CD8-positive, alpha-beta memory T cell (primary cell): ENCODE results near the gene CD36. TPM values are rescaled to one million over a fixed set of nuclear protein-coding genes. Genes with fewer than 3 reads are reported as not detected.

Experiments
- CTCF ChIA-PET: fragments of 350-600 bp; sonication (Branson Sonifier 250); formaldehyde crosslinking; loops from one replicate; lab custom pipeline; 2021; ENCODE audit warnings: antibody characterized with exemption; lab: Charles Lee
- POLR2A ChIA-PET: fragments of 350-600 bp; sonication (Branson Sonifier 250); formaldehyde crosslinking; loops from one replicate; lab custom pipeline; 2021; ENCODE audit warnings: antibody characterized with exemption; lab: Charles Lee
- DNase-seq, 5 donors: peaks; one replicate each; pipeline versions ENCODE4 v3.0.0 to v3.0.0-alpha.2; 2020 to 2022; ENCODE audit warnings: mixed read lengths in 1 of 5
- H3K27ac ChIP-seq: one replicate; pipeline ENCODE4 v1.7.0; 2013; ENCODE audit warnings: low read depth, mild to moderate bottlenecking, low read length, moderate library complexity
- H3K27me3 ChIP-seq: 2 replicates; pipeline ENCODE4 v1.7.0; 2013; ENCODE audit warnings: low read length, mild to moderate bottlenecking; ENCODE audit not compliant: insufficient read depth, poor library complexity, severe bottlenecking
- H3K36me3 ChIP-seq: 2 replicates; pipeline ENCODE4 v1.7.0; 2013; ENCODE audit warnings: mild to moderate bottlenecking, low read length, moderate library complexity; ENCODE audit not compliant: insufficient read depth
- H3K4me1 ChIP-seq: 2 replicates; pipeline ENCODE4 v1.7.0; 2013; ENCODE audit warnings: mild to moderate bottlenecking, low read length, moderate library complexity; ENCODE audit not compliant: insufficient read depth
- H3K4me3 ChIP-seq: 2 replicates; pipeline ENCODE4 v1.7.0; 2013; ENCODE audit warnings: mild to moderate bottlenecking, low read length
- H3K9me3 ChIP-seq: 2 replicates; pipeline ENCODE4 v1.7.0; 2013; ENCODE audit warnings: mild to moderate bottlenecking, low read length
- H3K27ac Mint-ChIP-seq, 8 donors: one replicate each; pipeline ENCODE4 v1.8.0; 2020 to 2021; ENCODE audit warnings: mixed read lengths in 8 of 8, mild to moderate bottlenecking in 6 of 8, inconsistent platforms in 3 of 8, moderate library complexity in 3 of 8
- H3K27me3 Mint-ChIP-seq, 2 donors: one replicate each; pipeline ENCODE4 v1.8.0; 2020 to 2021; ENCODE audit warnings: mixed read lengths in 2 of 2, mild to moderate bottlenecking in 1 of 2, moderate library complexity in 1 of 2
- H3K36me3 Mint-ChIP-seq, 3 donors: one replicate each; pipeline ENCODE4 v1.8.0; 2020 to 2021; ENCODE audit warnings: mixed read lengths in 3 of 3, inconsistent platforms in 1 of 3, mild to moderate bottlenecking in 1 of 3
- H3K4me1 Mint-ChIP-seq, 3 donors: one replicate each; pipeline ENCODE4 v1.8.0; 2020 to 2021; ENCODE audit warnings: mixed read lengths in 3 of 3, inconsistent platforms in 1 of 3, mild to moderate bottlenecking in 1 of 3
- H3K4me3 Mint-ChIP-seq, 7 donors: one replicate each; pipeline ENCODE4 v1.8.0; 2020 to 2021; ENCODE audit warnings: mixed read lengths in 7 of 7, mild to moderate bottlenecking in 6 of 7, moderate library complexity in 4 of 7, inconsistent platforms in 2 of 7
- H3K9me3 Mint-ChIP-seq, 5 donors: one replicate each; pipeline ENCODE4 v1.8.0; 2020 to 2022; ENCODE audit warnings: mixed read lengths in 5 of 5, mild to moderate bottlenecking in 3 of 5, moderate library complexity in 2 of 5, inconsistent platforms in 1 of 5
- polyA plus RNA-seq: library from polyadenylated mRNA; unstranded; fragments of 300-500 nt; fragmentation: Illumina TruSeq; gene quantifications from one replicate; pipeline ENCODE4 v1.2.3, GENCODE V29; 2021
- total RNA-seq, 2 experiments: library from RNA; stranded (reverse); gene quantifications; one replicate each; pipeline ENCODE4 v1.2.3, GENCODE V29; 2021

The CD36 gene
- total and polyA plus RNA-seq, 3 experiments from 2014 or later: 4.6 to 4.7 TPM; not detected in 1

GRCh38 chr7:80649011-80649410 is 10.6 kb downstream of the CD36 start:
- no peak overlapping the region for H3K4me3 ChIP-seq
- DNase-seq: no peak
- H3K27ac ChIP-seq: no peak overlapping the region
- POLR2A ChIA-PET: no interaction called here
- Mint-ChIP-seq H3K27me3 (no peaks in the 10 kb centered on the region), H3K27ac (no peak overlapping the region), H3K4me1 (no peaks in the 10 kb centered on the region), H3K4me3 (no peak overlapping the region), H3K9me3 (peaks cover 0 to 10% (median 2%) of the 10 kb centered on the region in 5 donors), H3K36me3 (no peaks in the 10 kb centered on the region)
- no peaks in the 10 kb centered on the region for H3K27me3 ChIP-seq
- no peaks in the 10 kb centered on the region for H3K4me1 ChIP-seq
- CTCF ChIA-PET: no interaction called here
- no peaks in the 10 kb centered on the region for H3K9me3 ChIP-seq
- H3K36me3 ChIP-seq: no peaks in the 10 kb centered on the region

GRCh38 chr7:80650030-80650429 is 11.6 kb downstream of the CD36 start:
- no peak overlapping the region for H3K4me3 Mint-ChIP-seq

GRCh38 chr7:80651471-80651870 is 13.0 kb downstream of the CD36 start:
- H3K27ac ChIP-seq: no peak overlapping the region
- Mint-ChIP-seq H3K4me3 (no peak overlapping the region), H3K27me3 (peaks cover 0 to 3% of the 10 kb centered on the region in 2 donors), H3K27ac (no peak overlapping the region), H3K9me3 (peaks cover 0 to 10% (median 0%) of the 10 kb centered on the region in 5 donors), H3K4me1 (no peaks in the 10 kb centered on the region), H3K36me3 (no peaks in the 10 kb centered on the region)
- H3K27me3 ChIP-seq: no peaks in the 10 kb centered on the region
- CTCF ChIA-PET: no interaction called here
- no peaks in the 10 kb centered on the region for H3K4me1 ChIP-seq
- DNase-seq: no peak
- H3K36me3 ChIP-seq: no peaks in the 10 kb centered on the region
- no peaks in the 10 kb centered on the region for H3K9me3 ChIP-seq
- POLR2A ChIA-PET: no interaction called here
- H3K4me3 ChIP-seq: no peak overlapping the region

More at GRCh38 chr7:80650030-80650429, 11.6 kb downstream of the CD36 start:
- Histone ChIP-seq H3K27ac (no peak overlapping the region), H3K4me3 (no peak overlapping the region), H3K4me1 (no peaks in the 10 kb centered on the region), H3K9me3 (no peaks in the 10 kb centered on the region), H3K27me3 (no peaks in the 10 kb centered on the region), H3K36me3 (no peaks in the 10 kb centered on the region)
- H3K27me3 Mint-ChIP-seq: no peaks in the 10 kb centered on the region
- ChIA-PET CTCF (no interaction called here), POLR2A (no interaction called here)
- H3K36me3 Mint-ChIP-seq: no peaks in the 10 kb centered on the region
- no peak overlapping the region for H3K27ac Mint-ChIP-seq
- no peak for DNase-seq
- no peaks in the 10 kb centered on the region for H3K4me1 Mint-ChIP-seq
- H3K9me3 Mint-ChIP-seq: peaks cover 0 to 10% (median 2%) of the 10 kb centered on the region in 5 donors

- Histone ChIP-seq H3K4me3 (no peak overlapping the region), H3K4me1 (no peaks in the 10 kb centered on the region), H3K27ac (no peak overlapping the region), H3K36me3 (no peaks in the 10 kb centered on the region), H3K27me3 (no peaks in the 10 kb centered on the region), H3K9me3 (no peaks in the 10 kb centered on the region)
- H3K36me3 Mint-ChIP-seq: no peaks in the 10 kb centered on the region
- peaks cover 0 to 10% (median 0%) of the 10 kb centered on the region in 5 donors for H3K9me3 Mint-ChIP-seq
- CTCF ChIA-PET: no interaction called here
- no peak for DNase-seq
- H3K27ac Mint-ChIP-seq: no peak overlapping the region
- H3K27me3 Mint-ChIP-seq: peaks cover 0 to 3% of the 10 kb centered on the region in 2 donors
- no peak overlapping the region for H3K4me3 Mint-ChIP-seq
- H3K4me1 Mint-ChIP-seq: no peaks in the 10 kb centered on the region
- POLR2A ChIA-PET: no interaction called here
These were observed 14.8 kb downstream of the CD36 start for GRCh38 chr7:80653244-80653643.

- H3K9me3 Mint-ChIP-seq: no peaks in the 10 kb centered on the region
- Histone ChIP-seq H3K4me3 (no peak overlapping the region), H3K9me3 (no peaks in the 10 kb centered on the region), H3K4me1 (no peaks in the 10 kb centered on the region), H3K27ac (no peak overlapping the region), H3K36me3 (no peaks in the 10 kb centered on the region), H3K27me3 (no peaks in the 10 kb centered on the region)
- ChIA-PET POLR2A (no interaction called here), CTCF (no interaction called here)
- peaks cover 0 to 3% of the 10 kb centered on the region in 2 donors for H3K27me3 Mint-ChIP-seq
- H3K27ac Mint-ChIP-seq: no peak overlapping the region
- no peak overlapping the region for H3K4me3 Mint-ChIP-seq
- H3K36me3 Mint-ChIP-seq: no peaks in the 10 kb centered on the region
- H3K4me1 Mint-ChIP-seq: no peaks in the 10 kb centered on the region
- DNase-seq: no peak
These were observed 16.5 kb downstream of the CD36 start for GRCh38 chr7:80654887-80655340.

- peaks cover 0 to 3% (median 0%) of the 10 kb centered on the region in 5 donors for H3K9me3 Mint-ChIP-seq
- H3K27ac ChIP-seq: no peak overlapping the region
- no peak overlapping the region for H3K4me3 Mint-ChIP-seq
- H3K36me3 Mint-ChIP-seq: no peaks in the 10 kb centered on the region
- no peak overlapping the region for H3K27ac Mint-ChIP-seq
- H3K4me1 ChIP-seq: no peaks in the 10 kb centered on the region
- ChIA-PET POLR2A (no interaction called here), CTCF (no interaction called here)
- H3K27me3 ChIP-seq: no peaks in the 10 kb centered on the region
- no peaks in the 10 kb centered on the region for H3K9me3 ChIP-seq
- H3K4me1 Mint-ChIP-seq: no peaks in the 10 kb centered on the region
- H3K36me3 ChIP-seq: no peaks in the 10 kb centered on the region
- peaks cover 0 to 3% of the 10 kb centered on the region in 2 donors for H3K27me3 Mint-ChIP-seq
- H3K4me3 ChIP-seq: no peak overlapping the region
- DNase-seq: no peak
These were observed 17.6 kb downstream of the CD36 start for GRCh38 chr7:80656029-80656428.

- Mint-ChIP-seq H3K4me3 (no peak overlapping the region), H3K27ac (no peak overlapping the region), H3K27me3 (peaks cover 0 to 3% of the 10 kb centered on the region in 2 donors), H3K36me3 (no peaks in the 10 kb centered on the region), H3K9me3 (peaks cover 0 to 9% (median 0%) of the 10 kb centered on the region in 5 donors), H3K4me1 (no peaks in the 10 kb centered on the region)
- POLR2A ChIA-PET: no interaction called here
- no peaks in the 10 kb centered on the region for H3K4me1 ChIP-seq
- peak in 1 of 5 donors; percentile 16 for DNase-seq
- H3K27me3 ChIP-seq: no peaks in the 10 kb centered on the region
- CTCF ChIA-PET: no interaction called here
- no peak overlapping the region for H3K27ac ChIP-seq
- H3K36me3 ChIP-seq: no peaks in the 10 kb centered on the region
- H3K4me3 ChIP-seq: no peak overlapping the region
- no peaks in the 10 kb centered on the region for H3K9me3 ChIP-seq
These were observed 20.9 kb downstream of the CD36 start for GRCh38 chr7:80659120-80660055.

GRCh38 chr7:80660939-80661338 is 22.5 kb downstream of the CD36 start:
- no peaks in the 10 kb centered on the region for H3K27me3 Mint-ChIP-seq
- no peaks in the 10 kb centered on the region for H3K27me3 ChIP-seq
- H3K9me3 Mint-ChIP-seq: peaks cover 0 to 9% (median 0%) of the 10 kb centered on the region in 5 donors
- POLR2A ChIA-PET: no interaction called here
- H3K4me3 Mint-ChIP-seq: no peak overlapping the region
- no peak for DNase-seq
- no peaks in the 10 kb centered on the region for H3K36me3 ChIP-seq
- CTCF ChIA-PET: no interaction called here
- H3K27ac Mint-ChIP-seq: no peak overlapping the region
- no peaks in the 10 kb centered on the region for H3K4me1 ChIP-seq
- no peak overlapping the region for H3K27ac ChIP-seq
- H3K36me3 Mint-ChIP-seq: no peaks in the 10 kb centered on the region
- H3K4me1 Mint-ChIP-seq: no peaks in the 10 kb centered on the region
- no peaks in the 10 kb centered on the region for H3K9me3 ChIP-seq
- no peak overlapping the region for H3K4me3 ChIP-seq
